A549 treated with AZD2906 at 1 μM for 4 hours (cell line): ENCODE results near the gene OR2T34. TPM values are rescaled to one million over a fixed set of nuclear protein-coding genes. Genes with fewer than 3 reads are reported as not detected.

ENCODE experiments used
- total RNA-seq: library from RNA; stranded (reverse); fragments of 200-300 nt; extraction: Qiagen RNA extraction; gene quantifications from 5 replicates; pipeline ENCODE4 v1.2.3, GENCODE V29; 2022

Gene OR2T34, protein sequence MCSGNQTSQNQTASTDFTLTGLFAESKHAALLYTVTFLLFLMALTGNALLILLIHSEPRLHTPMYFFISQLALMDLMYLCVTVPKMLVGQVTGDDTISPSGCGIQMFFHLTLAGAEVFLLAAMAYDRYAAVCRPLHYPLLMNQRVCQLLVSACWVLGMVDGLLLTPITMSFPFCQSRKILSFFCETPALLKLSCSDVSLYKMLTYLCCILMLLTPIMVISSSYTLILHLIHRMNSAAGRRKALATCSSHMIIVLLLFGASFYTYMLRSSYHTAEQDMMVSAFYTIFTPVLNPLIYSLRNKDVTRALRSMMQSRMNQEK
- not detected in 5 replicates for total RNA-seq

DNA sequence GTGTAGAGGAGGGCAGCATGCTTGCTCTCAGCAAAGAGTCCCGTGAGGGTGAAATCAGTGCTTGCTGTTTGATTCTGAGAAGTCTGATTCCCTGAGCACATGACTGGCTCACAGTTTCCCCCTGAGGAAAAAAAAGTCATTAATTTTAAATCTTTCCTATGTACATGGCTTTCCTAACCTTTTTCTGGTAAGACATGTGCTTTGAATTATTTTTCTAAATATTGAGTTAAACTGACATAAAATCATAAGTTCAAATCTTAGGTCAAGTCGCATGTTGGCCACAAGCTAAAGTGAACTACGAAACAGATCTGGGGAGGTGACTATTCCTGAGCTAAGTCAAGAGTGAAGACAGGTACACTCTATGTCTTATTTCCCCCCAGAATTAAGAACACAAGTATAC, at the start of gene OR2T34:
Gene OR2T34 (minus strand): TSS at position 101 of the 400 bp plus-strand sequence. CDS start 0 bp downstream, at position 101.

DNA sequence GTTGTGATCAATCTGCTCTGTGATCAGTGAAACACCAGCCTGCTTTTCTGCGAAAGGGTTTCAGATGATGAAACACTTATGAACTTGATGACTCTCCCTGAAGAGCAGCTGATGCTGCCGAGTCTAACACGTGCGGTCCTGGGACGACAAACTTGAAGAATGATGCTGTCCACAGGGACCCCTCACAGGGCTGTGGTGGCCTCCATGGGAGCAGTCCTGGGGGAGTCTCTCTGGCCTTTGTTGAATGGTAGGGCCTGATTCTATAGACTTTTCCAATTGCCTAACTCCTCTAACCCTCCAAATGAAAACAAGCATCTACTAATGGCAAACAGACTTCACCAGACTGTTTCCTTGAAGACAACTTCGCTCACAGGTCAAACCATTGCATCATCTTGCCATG, 23.0 kb upstream of the OR2T34 start, which contains the start of gene OR2T10:
Gene OR2T10 (minus strand): TSS at position 112 of the 400 bp plus-strand sequence. CDS start 3,932 bp downstream, outside the sequence.

DNA sequence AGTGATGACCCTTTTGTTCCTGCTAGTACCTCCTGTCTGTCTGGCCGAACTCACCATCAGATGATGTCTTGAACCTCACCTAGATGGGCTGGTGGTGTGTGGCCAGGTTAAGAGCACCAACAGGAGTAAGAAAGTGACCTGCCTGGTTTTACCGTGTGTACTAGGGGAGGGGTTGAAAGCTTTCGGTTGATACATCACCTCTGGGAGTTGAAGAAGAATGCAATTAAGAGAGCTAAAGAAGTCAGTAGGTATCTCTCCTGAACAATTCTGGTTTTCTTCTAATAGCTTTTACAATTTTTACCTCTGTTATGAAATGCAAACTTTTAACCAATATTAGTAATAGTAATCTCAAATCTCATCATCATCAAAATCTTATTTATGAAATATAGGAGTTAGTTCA, 11.9 kb downstream of the OR2T34 start, which contains the start of gene OR2T29:
Gene OR2T29 (minus strand): TSS at position 101 of the 400 bp plus-strand sequence. CDS start 3,281 bp downstream, outside the sequence.

Other genes with a start within 250 kb of the OR2T34 start
- not detected in 5 replicates for gene OR14C36, start 226.0 kb downstream of the OR2T34 start, total RNA-seq
- not detected in 5 replicates for gene OR2T4, start 213.1 kb downstream of the OR2T34 start, total RNA-seq
- not detected in 5 replicates for gene OR2T6, start 199.0 kb downstream of the OR2T34 start, total RNA-seq
- gene OR2T1, start 171.7 kb downstream of the OR2T34 start, total RNA-seq = not detected in 5 replicates
- gene OR2T2, start 129.1 kb downstream of the OR2T34 start, total RNA-seq = not detected in 5 replicates
- not detected in 5 replicates for gene OR2T3, start 101.4 kb downstream of the OR2T34 start, total RNA-seq
- not detected in 5 replicates for gene OR2T5, start 86.2 kb downstream of the OR2T34 start, total RNA-seq
- gene OR2G6, start 66.7 kb downstream of the OR2T34 start, total RNA-seq = not detected in 5 replicates
- gene OR2T29, start 12.0 kb downstream of the OR2T34 start, total RNA-seq = not detected in 5 replicates
- gene OR2T10, start 22.9 kb upstream of the OR2T34 start, total RNA-seq = not detected in 5 replicates
- not detected in 5 replicates for gene OR2T11, start 60.3 kb upstream of the OR2T34 start, total RNA-seq
- gene OR2T35, start 70.5 kb upstream of the OR2T34 start, total RNA-seq = not detected in 5 replicates
- gene OR2T27, start 80.8 kb upstream of the OR2T34 start, total RNA-seq = not detected in 5 replicates
- gene OR14I1, start 128.0 kb upstream of the OR2T34 start, total RNA-seq = not detected in 5 replicates
- 0.07 to 0.22 TPM (median 0.10 TPM) in 5 replicates for gene LYPD8, start 181.0 kb upstream of the OR2T34 start, total RNA-seq